ENCODE results near the gene ZFHX3.

Gene ZFHX3

DNA sequence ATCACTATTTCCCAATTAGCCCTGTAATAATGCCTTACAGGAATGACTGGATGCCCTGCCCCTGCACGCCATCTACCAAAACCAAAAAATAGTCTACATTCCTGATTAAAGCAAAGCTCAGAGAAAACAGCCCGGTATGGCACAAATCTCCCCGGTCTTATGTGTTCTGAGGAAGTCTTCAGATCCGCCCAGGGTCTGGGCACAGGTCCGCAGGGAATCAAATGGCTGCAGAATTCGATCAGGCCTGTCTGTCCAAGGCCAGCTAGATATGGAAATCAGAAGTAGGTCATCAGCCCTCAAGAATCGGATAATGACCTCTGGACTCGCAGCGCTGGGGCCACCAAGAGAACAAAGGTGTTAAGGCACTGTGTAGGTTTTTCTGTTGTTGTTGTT, 171.0 kb downstream of the ZFHX3 start:
- H2AFZ ChIP-seq (ENCODE audit: low read depth, low read length), result no peak overlapping the region
- no peaks in the 10 kb centered on the region for H3K27me3 ChIP-seq (ENCODE audit: insufficient read depth, low read length)
- H3K9me3 ChIP-seq (ENCODE audit: low read length), result peaks cover 2% of the 10 kb centered on the region
- peaks cover 13% of the 10 kb centered on the region for H3K4me1 ChIP-seq (ENCODE audit: insufficient read depth, low read length)
- peaks cover 9% of the 10 kb centered on the region for H3K36me3 ChIP-seq (ENCODE audit: insufficient read depth, low read length)
- no peak overlapping the region for H3K4me3 ChIP-seq (ENCODE audit: low read length)

DNA sequence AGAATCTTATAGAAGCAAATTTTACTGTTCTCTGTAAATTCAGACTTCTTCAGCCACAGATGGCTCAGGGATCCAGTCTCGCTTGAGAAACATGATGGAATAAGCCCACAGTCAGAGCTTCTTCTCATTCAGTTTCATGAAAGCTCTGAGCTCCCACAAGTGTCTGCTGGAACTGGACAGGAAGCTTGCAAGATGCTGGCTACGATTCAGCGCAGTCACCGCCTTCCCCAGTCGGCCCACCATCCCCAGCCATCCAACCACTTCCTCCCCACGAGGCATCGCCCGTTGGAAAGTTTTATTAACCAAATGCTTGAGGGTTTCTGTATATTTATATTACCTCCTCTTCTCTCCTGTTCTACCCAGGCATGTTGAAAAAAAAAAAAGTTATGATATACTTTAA, 171.7 kb downstream of the ZFHX3 start:
- H2AFZ ChIP-seq (ENCODE audit: low read depth, low read length), result no peak overlapping the region
- H3K9me3 ChIP-seq (ENCODE audit: low read length), result peaks cover 2% of the 10 kb centered on the region
- H3K36me3 ChIP-seq (ENCODE audit: insufficient read depth, low read length), result peaks cover 9% of the 10 kb centered on the region
- H3K4me3 ChIP-seq (ENCODE audit: low read length), result no peak overlapping the region
- no peaks in the 10 kb centered on the region for H3K27me3 ChIP-seq (ENCODE audit: insufficient read depth, low read length)
- H3K4me1 ChIP-seq (ENCODE audit: insufficient read depth, low read length), result peaks cover 13% of the 10 kb centered on the region

DNA sequence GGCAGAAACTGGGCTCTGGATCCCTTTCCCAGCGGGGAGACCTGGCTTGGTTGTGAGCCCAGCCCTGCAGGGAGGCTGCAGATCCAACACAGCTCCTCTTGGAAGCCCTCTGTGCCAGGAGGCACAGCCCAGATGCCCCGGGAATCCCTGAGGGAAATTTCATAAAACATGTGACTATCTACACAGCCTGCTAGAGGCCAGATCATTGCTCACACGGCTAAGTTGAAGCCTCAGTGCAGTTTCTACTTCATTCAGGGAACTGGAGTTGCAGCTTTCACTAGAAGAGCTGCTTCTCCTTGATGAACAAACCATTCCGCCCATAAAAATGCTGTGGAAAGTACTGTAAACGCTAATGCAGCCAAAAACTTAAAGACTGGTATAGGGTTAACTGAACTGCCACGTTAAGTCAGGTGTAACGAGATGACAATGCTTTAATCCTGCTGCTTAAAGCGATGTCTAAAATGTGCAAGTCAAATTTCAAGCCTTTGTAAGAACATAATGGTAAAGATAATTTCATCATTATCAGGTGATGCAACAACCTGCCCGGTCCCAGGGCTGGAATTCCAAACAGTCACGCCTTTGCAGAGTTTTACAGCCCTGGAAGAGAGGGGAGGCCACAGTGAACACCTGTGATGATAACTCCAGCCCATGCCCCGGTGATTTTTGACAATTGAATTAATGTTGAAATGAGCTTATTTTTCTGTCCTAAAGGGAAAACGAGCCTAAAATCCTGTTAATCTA, 172.5 kb downstream of the ZFHX3 start:
- H2AFZ ChIP-seq (ENCODE audit: low read depth, low read length), result no peak overlapping the region
- peaks cover 9% of the 10 kb centered on the region for H3K36me3 ChIP-seq (ENCODE audit: insufficient read depth, low read length)
- H3K27me3 ChIP-seq (ENCODE audit: insufficient read depth, low read length), result no peaks in the 10 kb centered on the region
- H3K4me3 ChIP-seq (ENCODE audit: low read length), result no peak overlapping the region
- H3K4me1 ChIP-seq (ENCODE audit: insufficient read depth, low read length), result peaks cover 13% of the 10 kb centered on the region
- H3K9me3 ChIP-seq (ENCODE audit: low read length), result peaks cover 2% of the 10 kb centered on the region

DNA sequence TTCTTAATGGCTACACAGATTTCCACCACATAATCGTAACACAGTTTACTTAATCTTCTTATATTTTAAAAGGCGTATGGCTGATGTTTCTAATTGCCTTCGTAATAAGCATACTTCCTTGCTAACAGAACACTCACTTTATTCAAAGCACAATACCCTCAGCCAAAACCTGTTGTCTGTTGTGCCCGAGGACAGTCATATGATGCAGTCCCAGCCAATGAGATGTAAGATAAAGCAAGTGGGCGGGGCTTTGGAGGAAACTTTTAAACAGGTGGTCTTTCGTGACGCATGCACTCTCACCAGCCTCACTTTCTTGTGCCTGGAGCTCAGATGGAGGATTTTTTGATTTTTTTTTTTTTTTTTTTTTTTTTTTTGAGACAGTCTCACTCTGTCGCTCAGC, 174.1 kb downstream of the ZFHX3 start:
- H3K4me3 ChIP-seq (ENCODE audit: low read length), result no peak overlapping the region
- peaks cover 2% of the 10 kb centered on the region for H3K9me3 ChIP-seq (ENCODE audit: low read length)
- H3K36me3 ChIP-seq (ENCODE audit: insufficient read depth, low read length), result peaks cover 7% of the 10 kb centered on the region
- H3K4me1 ChIP-seq (ENCODE audit: insufficient read depth, low read length), result peaks cover 13% of the 10 kb centered on the region
- no peaks in the 10 kb centered on the region for H3K27me3 ChIP-seq (ENCODE audit: insufficient read depth, low read length)
- H2AFZ ChIP-seq (ENCODE audit: low read depth, low read length), result no peak overlapping the region

DNA sequence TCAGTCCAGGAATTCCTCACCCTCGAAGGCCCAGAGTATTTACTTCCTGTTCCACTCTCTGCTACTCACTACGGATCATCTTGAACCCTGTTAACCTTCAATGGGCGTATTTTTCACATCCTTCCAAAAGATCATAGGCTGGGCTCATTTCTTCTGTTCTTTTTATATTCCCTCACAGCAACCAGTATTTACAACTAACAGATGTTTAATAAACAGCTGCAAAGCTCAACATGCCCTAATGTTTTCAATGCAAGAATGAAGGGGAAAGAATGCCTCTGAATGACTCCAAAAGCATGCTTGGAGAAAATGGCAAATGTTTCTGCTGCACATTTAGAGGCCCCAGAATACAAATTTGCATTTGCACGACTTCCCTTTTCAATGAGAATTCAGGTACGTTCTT, 174.9 kb downstream of the ZFHX3 start:
- Histone ChIP-seq H3K4me1 (ENCODE audit: insufficient read depth, low read length) (peaks cover 11% of the 10 kb centered on the region), H3K9me3 (ENCODE audit: low read length) (peaks cover 2% of the 10 kb centered on the region), H3K4me3 (ENCODE audit: low read length) (no peak overlapping the region), H3K36me3 (ENCODE audit: insufficient read depth, low read length) (peaks cover 13% of the 10 kb centered on the region), H3K27me3 (ENCODE audit: insufficient read depth, low read length) (no peaks in the 10 kb centered on the region), H2AFZ (ENCODE audit: low read depth, low read length) (no peak overlapping the region)

DNA sequence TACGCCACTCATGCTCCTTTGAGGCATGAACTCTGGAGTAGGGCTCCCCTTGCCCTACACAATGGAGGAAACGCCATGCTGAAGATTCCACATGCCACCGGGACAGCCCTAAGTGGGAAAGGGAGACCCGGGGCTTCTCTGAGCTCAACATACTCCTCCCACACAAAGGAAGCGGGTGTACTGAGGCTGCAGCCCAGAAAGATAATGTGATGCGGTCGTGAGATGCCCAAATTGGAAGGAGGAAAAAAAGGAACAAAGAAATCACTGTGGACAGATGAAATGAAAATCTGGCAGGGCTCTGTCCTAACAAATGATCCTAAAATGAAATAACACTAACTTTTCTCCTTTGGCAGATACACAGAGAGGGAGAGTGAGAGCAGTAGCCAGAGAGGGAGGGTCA, 182.1 kb downstream of the ZFHX3 start:
- Histone ChIP-seq H3K4me3 (ENCODE audit: low read length) (no peak overlapping the region), H3K36me3 (ENCODE audit: insufficient read depth, low read length) (peaks cover 22% of the 10 kb centered on the region), H2AFZ (ENCODE audit: low read depth, low read length) (no peak overlapping the region), H3K9me3 (ENCODE audit: low read length) (peaks cover 3% of the 10 kb centered on the region), H3K4me1 (ENCODE audit: insufficient read depth, low read length) (no peaks in the 10 kb centered on the region), H3K27me3 (ENCODE audit: insufficient read depth, low read length) (no peaks in the 10 kb centered on the region)

DNA sequence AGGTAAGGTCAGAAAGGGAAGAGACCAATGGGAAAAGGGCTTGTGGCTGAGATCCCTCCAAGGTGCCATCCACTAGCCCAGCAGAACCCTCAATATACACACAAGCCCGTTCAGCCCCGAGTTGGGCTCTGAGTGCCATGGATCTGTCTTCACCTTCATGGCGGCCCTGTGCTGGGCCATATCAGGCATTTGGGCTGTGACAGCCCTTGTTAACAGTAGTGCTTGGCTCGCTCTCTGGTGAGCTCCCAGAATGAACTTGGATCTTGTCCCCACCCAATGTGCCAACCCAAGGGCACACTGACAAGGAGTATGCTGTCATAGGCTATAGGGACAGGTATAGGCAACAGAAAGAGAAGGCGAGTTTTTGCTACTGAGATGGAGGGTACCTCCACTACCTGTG, 182.7 kb downstream of the ZFHX3 start:
- no peaks in the 10 kb centered on the region for H3K27me3 ChIP-seq (ENCODE audit: insufficient read depth, low read length)
- H3K9me3 ChIP-seq (ENCODE audit: low read length), result peaks cover 3% of the 10 kb centered on the region
- peaks cover 22% of the 10 kb centered on the region for H3K36me3 ChIP-seq (ENCODE audit: insufficient read depth, low read length)
- no peaks in the 10 kb centered on the region for H3K4me1 ChIP-seq (ENCODE audit: insufficient read depth, low read length)
- H3K4me3 ChIP-seq (ENCODE audit: low read length), result no peak overlapping the region
- H2AFZ ChIP-seq (ENCODE audit: low read depth, low read length), result no peak overlapping the region

DNA sequence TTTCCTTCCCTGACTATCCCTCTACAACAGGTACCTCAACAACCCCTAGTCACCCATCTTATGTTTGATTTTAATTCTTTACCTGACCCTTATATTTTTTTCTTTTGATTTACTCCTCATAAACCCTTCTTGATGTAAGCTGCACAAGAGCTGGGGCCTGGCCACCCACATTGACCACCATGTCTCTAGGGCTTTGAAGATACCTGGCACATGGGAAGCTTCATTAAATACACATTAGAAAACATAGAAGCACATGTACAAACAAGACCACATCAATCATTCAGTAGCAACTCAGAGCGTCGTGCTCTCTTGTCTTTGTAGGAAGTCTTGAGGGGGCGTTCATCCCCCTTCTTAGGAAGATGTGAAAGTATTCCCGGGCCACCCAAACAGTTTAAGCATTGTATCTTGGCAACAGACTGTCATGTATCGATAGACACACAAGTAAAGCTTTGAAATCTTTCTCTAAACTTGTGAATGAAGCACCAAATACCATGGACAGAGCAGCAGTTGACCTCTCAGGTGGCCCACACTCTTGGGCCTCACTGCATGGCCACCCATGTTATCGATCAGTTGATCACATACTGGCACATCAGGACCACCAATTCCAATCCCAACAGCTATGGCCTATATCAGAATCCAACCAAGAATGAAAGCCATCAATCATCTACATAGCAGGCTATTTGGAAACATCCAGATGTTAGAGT, 183.6 kb downstream of the ZFHX3 start:
- peaks cover 22% of the 10 kb centered on the region for H3K36me3 ChIP-seq (ENCODE audit: insufficient read depth, low read length)
- peaks cover 8% of the 10 kb centered on the region for H3K4me1 ChIP-seq (ENCODE audit: insufficient read depth, low read length)
- H3K4me3 ChIP-seq (ENCODE audit: low read length), result no peak overlapping the region
- H2AFZ ChIP-seq (ENCODE audit: low read depth, low read length), result no peak overlapping the region
- peaks cover 3% of the 10 kb centered on the region for H3K9me3 ChIP-seq (ENCODE audit: low read length)
- no peaks in the 10 kb centered on the region for H3K27me3 ChIP-seq (ENCODE audit: insufficient read depth, low read length)

DNA sequence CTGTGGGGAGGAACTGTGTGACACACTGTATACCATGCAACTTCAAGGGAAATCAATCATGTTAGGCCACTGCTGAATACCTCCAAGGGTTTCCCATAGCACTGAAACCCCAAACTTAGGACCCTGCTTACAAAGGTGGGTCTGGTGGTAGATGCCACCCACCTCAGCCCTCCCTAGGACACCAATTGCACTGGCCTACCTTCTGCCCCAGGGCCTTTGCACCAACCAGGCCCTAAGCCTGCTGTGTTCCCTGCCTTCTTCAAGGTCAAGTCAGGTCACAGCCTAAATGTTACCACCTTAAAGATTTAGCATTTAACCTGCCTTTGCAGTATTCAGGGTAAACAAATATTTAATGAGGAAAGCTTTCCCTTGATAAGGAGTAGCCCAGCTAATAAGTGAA, 185.8 kb downstream of the ZFHX3 start:
- Histone ChIP-seq H2AFZ (ENCODE audit: low read depth, low read length) (no peak overlapping the region), H3K9me3 (ENCODE audit: low read length) (peaks cover 3% of the 10 kb centered on the region), H3K36me3 (ENCODE audit: insufficient read depth, low read length) (peaks cover 14% of the 10 kb centered on the region), H3K27me3 (ENCODE audit: insufficient read depth, low read length) (no peaks in the 10 kb centered on the region), H3K4me3 (ENCODE audit: low read length) (no peak overlapping the region), H3K4me1 (ENCODE audit: insufficient read depth, low read length) (peaks cover 28% of the 10 kb centered on the region)

DNA sequence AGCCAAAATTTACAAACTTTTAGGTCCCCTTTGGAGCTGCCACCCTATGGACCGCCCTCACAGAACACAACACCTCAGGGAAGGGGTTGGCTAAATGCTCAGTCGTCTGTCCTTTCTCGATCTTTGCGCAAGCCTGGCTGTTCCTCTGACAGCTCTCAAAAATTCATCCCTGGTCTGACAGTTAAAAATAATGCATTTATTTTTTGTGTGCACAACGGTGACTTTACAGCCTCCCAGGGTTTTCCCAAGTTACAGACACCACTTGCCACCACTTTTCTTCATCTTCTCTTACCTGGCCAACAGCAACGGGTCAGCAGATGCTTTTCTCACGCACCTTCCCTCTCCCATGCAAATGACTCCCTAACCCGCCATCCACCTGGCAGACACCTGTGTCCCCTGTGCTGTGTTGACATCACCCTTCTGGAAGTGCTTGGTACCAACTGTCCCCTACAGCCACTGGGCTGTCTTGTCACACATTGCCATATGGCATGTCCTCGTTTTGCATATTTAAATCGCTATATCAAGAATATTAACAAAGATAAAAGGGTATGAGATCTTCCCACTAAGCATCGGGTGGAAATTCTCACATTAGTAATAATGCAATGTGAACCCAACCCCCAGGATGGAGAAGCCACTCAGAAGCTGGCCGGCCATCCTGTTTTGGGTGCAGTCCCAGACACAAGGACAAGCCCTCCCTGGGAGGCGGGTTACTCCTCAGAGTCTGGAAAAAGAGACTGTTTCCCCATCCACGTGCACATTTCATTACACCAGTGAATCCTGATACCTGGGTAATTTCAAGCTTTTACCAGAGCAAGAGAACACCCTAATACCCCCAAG, 187.0 kb downstream of the ZFHX3 start:
- Histone ChIP-seq H2AFZ (ENCODE audit: low read depth, low read length) (no peak overlapping the region), H3K36me3 (ENCODE audit: insufficient read depth, low read length) (peaks cover 6% of the 10 kb centered on the region), H3K4me1 (ENCODE audit: insufficient read depth, low read length) (peaks cover 28% of the 10 kb centered on the region), H3K4me3 (ENCODE audit: low read length) (no peak overlapping the region), H3K9me3 (ENCODE audit: low read length) (peaks cover 3% of the 10 kb centered on the region), H3K27me3 (ENCODE audit: insufficient read depth, low read length) (no peaks in the 10 kb centered on the region)

DNA sequence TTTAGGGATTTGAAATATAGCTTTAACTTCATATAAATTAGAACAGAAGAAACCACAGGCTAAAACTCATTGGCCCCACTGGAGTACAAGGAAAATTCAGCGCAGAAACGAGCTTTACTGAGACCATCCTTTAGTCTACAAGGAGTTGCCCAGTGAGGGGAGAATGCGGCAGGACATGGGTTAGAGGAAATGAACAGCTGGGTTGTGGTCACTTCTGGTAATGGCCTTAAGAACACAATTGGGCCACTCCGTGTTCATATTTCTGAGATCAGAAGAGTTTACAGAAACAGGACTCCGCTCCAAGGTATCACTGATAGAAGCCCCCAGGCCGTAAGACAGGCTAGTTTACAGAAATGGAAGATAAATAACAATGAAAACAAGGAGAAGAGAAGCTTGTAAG, 188.3 kb downstream of the ZFHX3 start:
- Histone ChIP-seq H2AFZ (ENCODE audit: low read depth, low read length) (no peak overlapping the region), H3K36me3 (ENCODE audit: insufficient read depth, low read length) (no peaks in the 10 kb centered on the region), H3K27me3 (ENCODE audit: insufficient read depth, low read length) (no peaks in the 10 kb centered on the region), H3K4me1 (ENCODE audit: insufficient read depth, low read length) (peaks cover 28% of the 10 kb centered on the region), H3K9me3 (ENCODE audit: low read length) (no peaks in the 10 kb centered on the region), H3K4me3 (ENCODE audit: low read length) (no peak overlapping the region)

DNA sequence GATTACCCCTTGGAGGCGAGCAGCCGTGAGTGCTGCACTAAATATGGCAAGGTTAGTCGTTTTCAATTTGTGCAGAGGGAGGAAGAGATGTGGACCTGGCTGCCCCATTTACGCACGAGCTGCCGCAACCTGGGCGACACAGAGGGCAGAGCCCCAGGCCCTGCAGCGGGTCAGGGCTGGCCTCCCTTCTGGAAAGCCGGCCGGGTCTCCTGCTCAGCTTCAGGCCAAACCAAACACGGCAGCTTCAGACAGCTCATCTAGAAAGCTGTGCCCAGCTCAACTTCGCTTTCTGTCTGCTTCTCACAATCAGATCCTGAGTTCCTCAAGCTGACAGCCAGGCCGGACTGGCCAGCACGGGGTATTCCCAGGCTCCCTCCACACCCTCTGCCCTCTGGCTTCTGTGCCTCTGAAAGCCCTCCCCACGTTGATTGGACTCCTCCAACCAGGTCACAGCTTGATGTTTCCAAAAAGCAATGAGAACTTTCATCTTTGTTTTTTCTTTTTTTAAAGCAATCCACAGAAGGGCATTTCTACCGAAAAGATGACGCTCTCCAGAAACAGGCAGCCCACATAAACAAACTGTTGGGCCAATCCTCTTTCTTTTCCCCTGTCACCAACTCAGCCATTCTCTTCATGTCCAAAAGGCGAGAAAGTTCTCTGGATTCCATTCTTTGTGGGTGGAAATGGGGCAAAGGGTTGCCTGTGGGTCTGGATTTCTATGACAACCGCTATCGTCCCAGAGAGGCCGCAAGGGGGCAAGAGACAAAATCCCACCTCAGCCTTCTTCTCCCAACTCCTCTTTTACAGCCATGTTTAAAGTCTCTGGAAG, 189.0 kb downstream of the ZFHX3 start:
- Histone ChIP-seq H3K27me3 (ENCODE audit: insufficient read depth, low read length) (no peaks in the 10 kb centered on the region), H3K4me3 (ENCODE audit: low read length) (no peak overlapping the region), H3K36me3 (ENCODE audit: insufficient read depth, low read length) (no peaks in the 10 kb centered on the region), H3K4me1 (ENCODE audit: insufficient read depth, low read length) (peaks cover 28% of the 10 kb centered on the region), H2AFZ (ENCODE audit: low read depth, low read length) (no peak overlapping the region), H3K9me3 (ENCODE audit: low read length) (no peaks in the 10 kb centered on the region)

All from neuron (in vitro differentiated cells).